Adrenal gland (tissue), 12 donors: ENCODE measurements around the gene DSE. TPM values are rescaled to one million over a fixed set of nuclear protein-coding genes. Genes with fewer than 3 reads are reported as not detected.
A peak's percentile ranks its signal among the peaks of the same experiment; 100 is the strongest.

Source experiments
- DNase-seq, 7 donors: peaks; one replicate each; pipeline ENCODE4 v3.0.0-alpha.2; 2019 to 2020
- H3K27ac ChIP-seq, 5 donors: fragments of 200-600 bp; sonication (generic) in 4 of 5; 1 replicate in 3 of 5; 2 replicates in 2 of 5; pipeline versions ENCODE4 v1.5.1 to v1.8.0; 2016 to 2020; ENCODE audit warnings: mild to moderate bottlenecking in 1 of 5
- H3K27me3 ChIP-seq: fragments of 200-600 bp; 2 replicates; pipeline ENCODE4 v1.8.0; 2021
- H3K36me3 ChIP-seq, 2 donors: fragments of 200-600 bp; replicated peaks in 1 of 2; 1 replicate in 1 of 2; 2 replicates in 1 of 2; pipeline versions ENCODE4 v1.5.1 to v1.8.0; 2018 to 2022
- H3K4me1 ChIP-seq, 2 donors: fragments of 200-600 bp; replicated peaks in 1 of 2; 1 replicate in 1 of 2; 2 replicates in 1 of 2; pipeline versions ENCODE4 v1.5.1 to v1.8.0; 2018 to 2021
- H3K4me3 ChIP-seq, 4 donors: fragments of 200-600 bp; sonication (generic) in 3 of 4; one replicate each; pipeline ENCODE4 v1.5.1; 2016 to 2018
- H3K9me3 ChIP-seq, 3 donors: fragments of 200-600 bp; sonication (generic) in 1 of 3; replicated peaks in 1 of 3; 1 replicate in 2 of 3; 2 replicates in 1 of 3; pipeline versions ENCODE4 v1.5.1 to v1.8.0; 2016 to 2021
- POLR2A ChIP-seq, 2 donors: fragments of 450-650 bp; IDR thresholded peaks; one replicate each; pipeline ENCODE4 v1.6.1; 2017; ENCODE audit warnings: antibody characterized with exemption in 2 of 2, mild to moderate bottlenecking in 2 of 2, moderate library complexity in 1 of 2
- WGBS, 4 donors: extraction: QIAGEN DNeasy Blood & Tissue Kit in 2 of 4; methylation state at CpG; one replicate each; pipeline versions ENCODE4 v1.1.5 to v1.1.7; 2013 to 2017; 5-methylcytosine and 5-hydroxymethylcytosine counted together
- intact Hi-C, 2 donors: fragments of 100-400 bp; cut with DNase I; formaldehyde crosslinking; loops; one replicate each; pipeline versions ENCODE4 v1.14.1 to v1.15.0; 2022 to 2023
- polyA plus RNA-seq, 3 donors: library from polyadenylated mRNA; stranded (reverse); fragments of 200-250 nt in 2 of 3; fragments of 350-450 nt in 1 of 3; fragmentation: Illumina TruSeq in 1 of 3; extraction: RNeasy Lipid Tissue Mini Kit (QIAGEN cat#74804) in 1 of 3; gene quantifications; one replicate each; pipeline ENCODE4 v1.2.3, GENCODE V29; 2013 to 2014
- total RNA-seq, 9 donors: library from RNA; depleted of rRNA in 4 of 9; stranded (reverse); fragments of >200 nt in 4 of 9; fragments of 120-200 nt in 1 of 9; fragmentation: NEBNext Ultra II Directional in 1 of 9; extraction: Animal tissue kit (Norgen Biotek cat#: 25700) in 1 of 9; gene quantifications; one replicate each; pipeline versions ENCODE4 v1.1.0 to v1.2.4, GENCODE V29; 2013 to 2023
- TF ChIP-seq, protein P1 (sequence below), 6 experiments: fragments of 450-650 bp in 4 of 6; fragments of 200-600 bp in 2 of 6; sonication (generic) in 1 of 6; IDR thresholded peaks; 1 replicate in 5 of 6; 2 replicates in 1 of 6; pipeline versions ENCODE4 v1.5.1 to v1.8.0; 2016 to 2021; ENCODE audit warnings: antibody characterized with exemption in 6 of 6, mild to moderate bottlenecking in 2 of 6, moderate library complexity in 1 of 6
- donor health status: healthy with polysubstance abuse.
- donor health status: Bipolar disorder and iron deficiency.
- donor health status: DM: yes; HTN: yes; CAD: no.
- donor health status: DM: no; HTN: no; CAD: no.
- donor health status: DM: no; HTN: no; CAD: no.
- donor health status: DM: yes; HTN: yes; CAD: no.

Gene DSE
- total and polyA plus RNA-seq, 12 donors, result 7.7 to 67.4 (median 35.0) TPM

DNA sequence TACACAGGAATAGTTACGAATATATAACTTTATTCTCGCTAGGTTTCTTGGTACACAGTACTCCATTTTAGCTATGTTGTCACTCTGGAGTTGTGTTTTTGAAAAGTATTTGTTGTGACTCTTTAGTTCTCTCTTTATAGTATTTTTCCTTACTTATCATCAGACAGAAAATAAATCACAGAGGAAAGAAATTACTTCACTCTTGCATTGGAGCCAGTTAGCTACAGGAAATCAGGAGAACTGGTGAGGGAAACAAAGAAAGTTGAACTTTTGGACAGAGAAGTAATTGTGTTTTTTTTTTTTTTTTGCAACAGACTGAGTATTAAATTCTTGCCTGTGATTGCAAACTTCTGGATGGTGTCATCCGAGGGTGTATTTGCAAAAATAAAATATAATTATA is 33.9 kb downstream of the DSE start:
- Histone ChIP-seq H3K4me1 (peaks cover 0 to 31% of the 10 kb centered on the region in 2 donors), H3K9me3 (no peaks in the 10 kb centered on the region), H3K27ac (peak overlapping the region in 1 of 5 donors; percentile 58), H3K4me3 (no peak overlapping the region), H3K36me3 (no peaks in the 10 kb centered on the region), H3K27me3 (no peaks in the 10 kb centered on the region)
- DNase-seq, result no peak
- TF ChIP-seq, protein P1, sequence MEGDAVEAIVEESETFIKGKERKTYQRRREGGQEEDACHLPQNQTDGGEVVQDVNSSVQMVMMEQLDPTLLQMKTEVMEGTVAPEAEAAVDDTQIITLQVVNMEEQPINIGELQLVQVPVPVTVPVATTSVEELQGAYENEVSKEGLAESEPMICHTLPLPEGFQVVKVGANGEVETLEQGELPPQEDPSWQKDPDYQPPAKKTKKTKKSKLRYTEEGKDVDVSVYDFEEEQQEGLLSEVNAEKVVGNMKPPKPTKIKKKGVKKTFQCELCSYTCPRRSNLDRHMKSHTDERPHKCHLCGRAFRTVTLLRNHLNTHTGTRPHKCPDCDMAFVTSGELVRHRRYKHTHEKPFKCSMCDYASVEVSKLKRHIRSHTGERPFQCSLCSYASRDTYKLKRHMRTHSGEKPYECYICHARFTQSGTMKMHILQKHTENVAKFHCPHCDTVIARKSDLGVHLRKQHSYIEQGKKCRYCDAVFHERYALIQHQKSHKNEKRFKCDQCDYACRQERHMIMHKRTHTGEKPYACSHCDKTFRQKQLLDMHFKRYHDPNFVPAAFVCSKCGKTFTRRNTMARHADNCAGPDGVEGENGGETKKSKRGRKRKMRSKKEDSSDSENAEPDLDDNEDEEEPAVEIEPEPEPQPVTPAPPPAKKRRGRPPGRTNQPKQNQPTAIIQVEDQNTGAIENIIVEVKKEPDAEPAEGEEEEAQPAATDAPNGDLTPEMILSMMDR (IDR thresholded peaks at IDR 0.05), result no peak
- TF ChIP-seq POLR2A (IDR thresholded peaks at IDR 0.05), result no peak
- intact Hi-C loops, result no loop called here
- WGBS, 4 donors, result 68 to 83% (median 72%) methylated on average over 3 of the region's 3 CpGs

DNA sequence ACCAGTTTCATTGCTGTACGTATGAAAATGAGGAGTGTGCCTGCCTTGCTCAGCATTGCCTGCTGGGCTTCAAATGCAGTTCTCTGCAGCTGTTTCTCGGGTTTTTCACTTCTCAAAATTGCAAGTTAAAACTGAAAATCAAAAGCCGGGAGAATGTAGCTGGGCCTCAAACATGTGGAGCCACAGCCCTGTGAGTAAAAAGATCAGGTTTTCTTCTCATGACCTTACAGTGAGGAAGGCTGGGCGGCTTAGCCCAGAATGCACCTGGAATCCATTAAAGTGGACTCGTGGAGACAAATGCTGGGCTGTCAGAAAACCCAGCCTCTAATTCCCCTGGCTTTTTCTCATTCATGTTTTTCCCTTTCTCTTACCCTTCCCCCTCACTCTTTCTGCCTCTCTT is 34.4 kb downstream of the DSE start:
- Histone ChIP-seq H3K36me3 (no peaks in the 10 kb centered on the region), H3K9me3 (no peaks in the 10 kb centered on the region), H3K4me1 (peaks cover 0 to 31% of the 10 kb centered on the region in 2 donors), H3K4me3 (no peak overlapping the region), H3K27me3 (no peaks in the 10 kb centered on the region), H3K27ac (peak overlapping the region in 2 of 5 donors; percentile 23 to 58)
- no peak for TF ChIP-seq POLR2A (IDR thresholded peaks at IDR 0.05)
- TF ChIP-seq, protein P1 (IDR thresholded peaks at IDR 0.05), result no peak
- intact Hi-C loops, result no loop called here
- no peak for DNase-seq
- WGBS, 4 donors, result 52 to 54% (median 53%) methylated on average over 5 of the region's 5 CpGs

DNA sequence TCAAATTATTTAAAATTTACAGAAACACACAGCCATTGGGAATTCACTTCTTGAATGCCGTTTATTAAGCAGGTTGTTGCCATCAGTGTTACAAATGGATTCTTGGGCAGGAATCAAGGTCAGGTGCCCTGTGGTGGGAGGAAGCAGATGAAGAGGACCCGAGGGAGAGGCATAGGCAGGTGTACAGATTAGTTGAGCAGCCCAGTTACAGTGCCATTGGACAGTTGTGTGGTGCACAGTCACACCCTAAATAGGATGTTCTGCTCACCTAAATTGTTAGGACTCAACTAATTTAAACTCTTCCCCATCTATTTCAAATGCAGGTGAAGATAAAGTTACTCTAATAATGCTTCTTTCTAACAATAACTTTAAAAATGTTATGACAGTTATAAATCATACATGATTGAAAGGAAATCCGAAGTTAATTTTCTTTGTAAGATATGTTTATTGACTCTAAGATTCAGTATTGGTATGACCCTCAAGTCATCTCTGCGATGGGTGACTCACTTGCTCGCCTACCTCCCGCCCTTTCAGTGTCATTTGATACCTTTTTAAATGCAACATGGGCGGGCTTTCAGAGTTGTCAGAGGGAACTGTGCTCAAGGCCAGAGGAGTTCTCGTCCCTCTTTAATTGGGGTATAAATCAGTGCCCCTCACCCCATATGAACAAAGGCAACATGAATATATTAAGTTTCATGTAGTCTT is 35.1 kb downstream of the DSE start:
- H3K4me1 ChIP-seq, result peaks cover 0 to 32% of the 10 kb centered on the region in 2 donors
- intact Hi-C loops, result no loop called here
- H3K27me3 ChIP-seq, result no peaks in the 10 kb centered on the region
- H3K27ac ChIP-seq, result peak overlapping the region in 2 of 5 donors; percentile 23 to 58
- H3K9me3 ChIP-seq, result no peaks in the 10 kb centered on the region
- no peaks in the 10 kb centered on the region for H3K36me3 ChIP-seq
- H3K4me3 ChIP-seq, result no peak overlapping the region
- no peak for TF ChIP-seq POLR2A (IDR thresholded peaks at IDR 0.05)
- TF ChIP-seq, protein P1 (IDR thresholded peaks at IDR 0.05), result no peak
- DNase-seq, result no peak
- WGBS, 4 donors, result 50 to 60% (median 59%) methylated on average over 8 of the region's 8 CpGs

DNA sequence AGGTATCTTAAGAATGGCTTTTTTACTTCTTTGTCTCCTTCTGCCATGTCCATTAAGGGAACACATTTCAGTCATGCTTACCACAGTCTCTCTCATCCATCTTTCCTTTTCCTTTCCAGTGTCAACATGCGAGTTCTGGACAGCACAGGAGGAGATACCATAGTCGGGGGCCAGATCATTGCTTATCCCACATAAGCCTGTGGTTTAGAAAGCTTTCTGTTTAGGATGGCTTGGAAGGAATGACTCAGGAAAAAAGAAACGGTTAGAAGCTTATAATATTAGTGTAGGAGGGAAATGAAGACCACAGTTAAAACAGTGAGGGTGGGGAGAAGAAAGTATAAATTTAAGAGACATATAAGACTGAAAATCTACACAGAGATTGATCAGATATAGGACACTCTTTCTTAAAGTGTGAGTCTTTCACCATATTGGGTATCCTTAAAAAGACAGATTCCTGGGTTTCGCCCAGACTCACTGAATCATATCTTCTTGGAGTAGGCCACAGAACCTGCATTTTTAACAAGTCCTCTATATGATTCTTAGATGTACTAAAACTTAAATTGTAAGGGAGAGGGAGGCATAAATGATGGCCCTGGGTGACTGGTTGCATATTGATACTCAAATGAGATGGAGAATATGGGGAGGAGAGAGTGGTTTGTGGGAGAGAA is 36.1 kb downstream of the DSE start:
- Histone ChIP-seq H3K9me3 (no peaks in the 10 kb centered on the region), H3K4me3 (no peak overlapping the region), H3K4me1 (peaks cover 7 to 41% of the 10 kb centered on the region in 2 donors), H3K27ac (no peak overlapping the region), H3K36me3 (no peaks in the 10 kb centered on the region), H3K27me3 (no peaks in the 10 kb centered on the region)
- intact Hi-C loops, result no loop called here
- WGBS, 4 donors, result 75 to 81% (median 80%) methylated on average over 4 of the region's 4 CpGs
- TF ChIP-seq, protein P1 (IDR thresholded peaks at IDR 0.05), result no peak
- TF ChIP-seq POLR2A (IDR thresholded peaks at IDR 0.05), result no peak
- DNase-seq, result no peak
